Lung (tissue), 12 donors: ENCODE data around the gene RAPGEF2. TPM values are rescaled to one million over a fixed set of nuclear protein-coding genes. Genes with fewer than 3 reads are reported as not detected.

Experiments
- ATAC-seq: fragments of 200-7000 bp; cut with Tn5 transposase; one replicate; pipeline ENCODE4 v1.9.1; 2020; ENCODE audit warnings: moderate number of reproducible peaks; ENCODE audit not compliant: insufficient read depth, low FRiP score
- DNase-seq, 3 donors: peaks; one replicate each; pipeline ENCODE4 v3.0.0-alpha.2; 2013 to 2017
- H3K27ac ChIP-seq, 2 donors: one replicate each; pipeline ENCODE4 v1.5.1; 2013; ENCODE audit warnings: mild to moderate bottlenecking in 2 of 2, moderate library complexity in 2 of 2, control low read depth in 1 of 2, inconsistent platforms in 1 of 2, low read depth in 1 of 2, low read length in 1 of 2
- H3K27me3 ChIP-seq, 3 donors: one replicate each; pipeline ENCODE4 v1.5.1; 2013; ENCODE audit warnings: low read length in 2 of 3; ENCODE audit not compliant: control insufficient read depth in 3 of 3, insufficient read depth in 3 of 3
- H3K36me3 ChIP-seq, 4 donors: one replicate each; pipeline ENCODE4 v1.5.1; 2013; ENCODE audit warnings: low read length in 4 of 4, mild to moderate bottlenecking in 1 of 4, moderate library complexity in 1 of 4; ENCODE audit not compliant: control insufficient read depth in 4 of 4, insufficient read depth in 4 of 4
- H3K4me1 ChIP-seq, 5 donors: one replicate each; pipeline ENCODE4 v1.5.1; 2013; ENCODE audit warnings: low read length in 5 of 5, mild to moderate bottlenecking in 2 of 5, moderate library complexity in 1 of 5; ENCODE audit not compliant: control insufficient read depth in 5 of 5, insufficient read depth in 5 of 5
- H3K4me3 ChIP-seq: one replicate; pipeline ENCODE4 v1.5.1; 2013; ENCODE audit warnings: mild to moderate bottlenecking, control low read depth, moderate library complexity
- H3K9ac ChIP-seq, 2 donors: one replicate each; pipeline ENCODE4 v1.5.1; 2013; ENCODE audit warnings: low read length in 2 of 2, control low read depth in 1 of 2; ENCODE audit not compliant: insufficient read depth in 1 of 2
- H3K9me3 ChIP-seq, 4 donors: one replicate each; pipeline ENCODE4 v1.5.1; 2013; ENCODE audit warnings: low read length in 3 of 4, mild to moderate bottlenecking in 1 of 4, moderate library complexity in 1 of 4; ENCODE audit not compliant: control insufficient read depth in 4 of 4, insufficient read depth in 3 of 4
- WGBS, 2 donors: extraction: QIAGEN DNeasy Blood & Tissue Kit; methylation state at CpG; one replicate each; pipeline ENCODE4 v1.1.7; 2013; 5-methylcytosine and 5-hydroxymethylcytosine counted together
- polyA plus RNA-seq, 2 donors: library from polyadenylated mRNA; stranded (reverse); fragments of 200-250 nt; gene quantifications; one replicate each; pipeline ENCODE4 v1.2.1, GENCODE V29; 2013
- total RNA-seq, 2 donors: library from RNA; depleted of rRNA in 1 of 2; stranded (reverse); fragments of >200 nt in 1 of 2; gene quantifications; one replicate each; pipeline ENCODE4 v1.2.1, GENCODE V29; 2014 to 2021
- TF ChIP-seq, protein P1 (sequence below): IDR thresholded peaks from 2 replicates; pipeline ENCODE4 v1.5.1; 2012; ENCODE audit warnings: mild to moderate bottlenecking; ENCODE audit errors: control extremely low read depth, extremely low read depth
- donor health status: control.
- donor health status: control.
- donor health status: Bipolar disorder and iron deficiency.
- donor health status: healthy.
- donor health status: DM: yes; HTN: yes; CAD: no.

RAPGEF2 gene
- total and polyA plus RNA-seq, 4 donors = 8.6 to 88.7 (median 32.2) TPM

DNA sequence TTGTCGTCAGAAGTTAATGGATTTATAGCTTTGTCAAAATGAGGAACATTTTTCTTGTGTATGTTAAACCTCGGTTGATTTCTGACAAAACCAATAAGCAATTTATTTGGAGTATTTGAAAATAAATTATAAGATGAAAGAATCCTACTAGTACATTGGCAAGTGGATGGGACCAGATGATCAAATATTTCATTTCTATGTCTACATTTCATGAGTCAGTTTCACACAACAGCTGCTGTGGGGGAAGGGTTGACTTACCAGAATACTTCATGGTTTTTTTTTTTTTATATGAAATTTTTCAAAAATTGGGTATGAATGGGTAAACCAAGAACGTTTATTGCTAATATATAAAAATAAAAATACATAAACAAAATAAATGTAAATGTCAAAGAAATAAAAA lies 39.4 kb downstream of the RAPGEF2 start:
- TF ChIP-seq, protein P1, sequence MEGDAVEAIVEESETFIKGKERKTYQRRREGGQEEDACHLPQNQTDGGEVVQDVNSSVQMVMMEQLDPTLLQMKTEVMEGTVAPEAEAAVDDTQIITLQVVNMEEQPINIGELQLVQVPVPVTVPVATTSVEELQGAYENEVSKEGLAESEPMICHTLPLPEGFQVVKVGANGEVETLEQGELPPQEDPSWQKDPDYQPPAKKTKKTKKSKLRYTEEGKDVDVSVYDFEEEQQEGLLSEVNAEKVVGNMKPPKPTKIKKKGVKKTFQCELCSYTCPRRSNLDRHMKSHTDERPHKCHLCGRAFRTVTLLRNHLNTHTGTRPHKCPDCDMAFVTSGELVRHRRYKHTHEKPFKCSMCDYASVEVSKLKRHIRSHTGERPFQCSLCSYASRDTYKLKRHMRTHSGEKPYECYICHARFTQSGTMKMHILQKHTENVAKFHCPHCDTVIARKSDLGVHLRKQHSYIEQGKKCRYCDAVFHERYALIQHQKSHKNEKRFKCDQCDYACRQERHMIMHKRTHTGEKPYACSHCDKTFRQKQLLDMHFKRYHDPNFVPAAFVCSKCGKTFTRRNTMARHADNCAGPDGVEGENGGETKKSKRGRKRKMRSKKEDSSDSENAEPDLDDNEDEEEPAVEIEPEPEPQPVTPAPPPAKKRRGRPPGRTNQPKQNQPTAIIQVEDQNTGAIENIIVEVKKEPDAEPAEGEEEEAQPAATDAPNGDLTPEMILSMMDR = no peak
- H3K4me1 ChIP-seq = peaks cover 0 to 33% (median 6%) of the 10 kb centered on the region in 5 donors
- WGBS, 2 donors = 44 to 60% methylated on average over 3 of the region's 3 CpGs
- no peak overlapping the region for H3K9ac ChIP-seq
- no peaks in the 10 kb centered on the region for H3K36me3 ChIP-seq
- ATAC-seq = no peak
- DNase-seq = no peak
- H3K4me3 ChIP-seq = no peak overlapping the region
- H3K9me3 ChIP-seq = no peaks in the 10 kb centered on the region
- no peak overlapping the region for H3K27ac ChIP-seq
- H3K27me3 ChIP-seq = no peaks in the 10 kb centered on the region

DNA sequence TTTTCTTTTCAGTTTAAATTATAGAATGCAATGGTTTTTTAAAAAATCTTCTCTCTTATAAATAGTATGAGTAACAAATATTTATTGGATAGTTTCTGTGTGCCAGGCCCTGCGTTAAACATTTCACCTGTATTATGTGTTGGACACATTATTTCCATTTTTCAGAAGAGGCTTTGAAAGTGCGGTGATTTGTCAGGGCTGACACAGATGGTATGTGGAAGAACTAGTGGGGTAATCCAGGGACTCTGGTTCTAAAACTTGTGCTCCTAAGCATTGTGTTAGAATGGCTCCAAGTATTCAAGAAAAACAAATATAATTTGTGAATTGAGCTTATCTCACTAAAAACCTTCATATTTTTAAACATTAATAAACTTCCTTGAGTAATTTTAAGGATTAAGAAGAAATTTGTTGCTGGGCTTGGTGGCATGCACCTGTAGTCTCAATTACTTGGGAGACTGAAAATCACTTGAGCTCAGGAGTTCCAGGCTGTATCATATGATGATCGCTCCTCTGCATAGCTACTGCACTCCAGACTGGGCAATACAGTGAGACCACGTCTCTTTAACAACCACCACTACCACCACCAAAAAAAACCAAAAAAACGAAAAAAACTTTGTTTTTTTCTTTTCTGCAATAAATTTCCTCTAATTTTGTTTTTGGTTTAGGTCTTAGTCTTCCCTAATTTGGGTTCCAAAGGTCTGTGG lies 40.0 kb downstream of the RAPGEF2 start:
- no peak for DNase-seq
- no peaks in the 10 kb centered on the region for H3K27me3 ChIP-seq
- H3K4me1 ChIP-seq = peaks cover 0 to 33% (median 6%) of the 10 kb centered on the region in 5 donors
- H3K27ac ChIP-seq = no peak overlapping the region
- TF ChIP-seq, protein P1 = no peak
- H3K9me3 ChIP-seq = no peaks in the 10 kb centered on the region
- no peak overlapping the region for H3K4me3 ChIP-seq
- no peak for ATAC-seq
- WGBS, 2 donors = 90 to 94% methylated on average over 5 of the region's 5 CpGs
- H3K36me3 ChIP-seq = no peaks in the 10 kb centered on the region
- no peak overlapping the region for H3K9ac ChIP-seq

DNA sequence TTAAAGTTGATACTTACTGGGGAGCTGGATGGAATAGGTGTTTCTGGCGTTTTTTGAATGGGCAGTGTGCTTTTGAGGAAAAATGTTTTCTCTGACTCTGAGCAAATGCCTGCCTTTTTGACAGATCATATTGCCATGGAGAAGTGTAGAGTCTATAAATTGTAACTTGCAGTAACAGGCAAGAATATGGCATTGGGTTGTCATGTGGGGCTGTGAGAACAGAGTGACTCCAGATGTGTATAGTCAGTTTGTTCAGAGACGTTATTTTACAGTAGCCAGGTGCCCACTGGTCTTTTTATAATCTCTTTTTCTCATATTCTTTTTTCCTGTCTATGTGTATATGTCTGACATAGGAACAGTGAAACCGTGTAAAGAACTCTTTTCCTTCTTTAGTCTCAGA lies 40.8 kb downstream of the RAPGEF2 start:
- no peak for ATAC-seq
- WGBS, 2 donors = 69% methylated on average over 3 of the region's 3 CpGs
- Histone ChIP-seq H3K36me3 (no peaks in the 10 kb centered on the region), H3K4me1 (peaks cover 0 to 33% (median 6%) of the 10 kb centered on the region in 5 donors), H3K4me3 (no peak overlapping the region), H3K27me3 (no peaks in the 10 kb centered on the region), H3K27ac (no peak overlapping the region), H3K9ac (no peak overlapping the region), H3K9me3 (no peaks in the 10 kb centered on the region)
- DNase-seq = no peak
- TF ChIP-seq, protein P1 = no peak
